ENCODE data around the gene MYLIP. TPM values are rescaled to one million over a fixed set of nuclear protein-coding genes. Genes with fewer than 3 reads are reported as not detected.

MYLIP gene
- 12.5 and 14.1 TPM in 2 replicates for total RNA-seq (2014; rRNA removed)
- Bru-seq, nascent RNA: percentile 88 among the genes with signal in this experiment
- percentile 62 among the genes with signal in this experiment for BruChase-seq, experiment 1, labeled RNA remaining after a 6-hour chase
- BruChase-seq, experiment 2, labeled RNA remaining after a 2-hour chase: percentile 83 among the genes with signal in this experiment
- long read RNA-seq, transcript MYLIP-202 (7 exons, 1,666 nt): major isoform, 11 of 26 reads
- long read RNA-seq, partial matches to known transcripts: 1 of 26 reads
- long read RNA-seq, other reads (novel, unspliced or antisense): 13 of 26 reads

GRCh38 chr6:16128759-16129622, at the start of gene MYLIP:
Gene MYLIP, plus strand, starts transcription at chr6:16129086. Its CDS starts 237 bp downstream, at chr6:16129323.
- TF ChIP-seq EZH2phosphoT487 (IDR thresholded peaks at IDR 0.05; ENCODE audit: borderline replicate concordance, low read length) (no peak), CTCF (conservative IDR thresholded peaks at IDR 0.05; ENCODE audit: low read depth, low read length) (peak; percentile 61)
- ChIA-PET POLR2A (ENCODE audit: unreplicated experiment) (interaction anchor here (0.5 to 0.7 kb wide), 7 partner anchors 33 to 1858 kb away, joined by 3 to 20 read pairs (median 4); no protein-coding TSS in a partner anchor), CTCF (interaction anchor here (0.6 to 1.2 kb wide), 5 partner anchors 54 to 1800 kb away, joined by 4 to 7 read pairs (median 4); no protein-coding TSS in a partner anchor)
- peaks cover 36% of the 10 kb centered on the region for H3K4me1 ChIP-seq (ENCODE audit: insufficient read depth, low read length)
- H3K4me3 ChIP-seq (ENCODE audit: low read length): peak within 1 kb of the TSS; percentile 98
- intact Hi-C loops (cut with micrococcal nuclease): loop anchor here (1.0 to 5.0 kb wide), 4 partner anchors 40 to 437 kb away; no protein-coding TSS in a partner anchor
- DNase-seq (peak; percentile 93), ATAC-seq (peak; percentile 74)
- peak within 1 kb of the TSS; percentile 89 for H3K4me2 ChIP-seq (ENCODE audit: low read length)
- peak within 1 kb of the TSS; percentile 84 for H3K27ac ChIP-seq (ENCODE audit: low read length)
- peak within 1 kb of the TSS; percentile 86 for H3K9ac ChIP-seq (ENCODE audit: low read length)
- no peaks in the 10 kb centered on the region for H3K9me2 ChIP-seq (replicated peaks; ENCODE audit: low read length)
- H4K20me1 ChIP-seq (ENCODE audit: low read length): peaks cover 22% of the 10 kb centered on the region; the same call in 1 of the 2 replicates
- H3K79me2 ChIP-seq (ENCODE audit: low read length): peaks cover 49% of the 10 kb centered on the region
- peaks cover 3% of the 10 kb centered on the region; the same call in 1 of the 2 replicates for H3K36me3 ChIP-seq (ENCODE audit: low read depth, low read length)
- H3F3A ChIP-seq (ENCODE audit: low read length, unreplicated experiment): no peaks in the 10 kb centered on the region
- BruUV-seq (replicated peaks): no TSS peak
- H3K27me3 ChIP-seq (ENCODE audit: low read length): peaks cover 18% of the 10 kb centered on the region
- no peaks in the 10 kb centered on the region for H3K9me3 ChIP-seq (ENCODE audit: low read length)
- peak within 1 kb of the TSS; percentile 87 for H2AFZ ChIP-seq (ENCODE audit: low read length)

GRCh38 chr6:16079354-16079753, 49.5 kb upstream of the MYLIP start:
- H3K9ac ChIP-seq (ENCODE audit: low read length): no peak overlapping the region

More at GRCh38 chr6:16079354-16079753, 49.5 kb upstream of the MYLIP start:
- peaks cover 71% of the 10 kb centered on the region for H3K27me3 ChIP-seq (ENCODE audit: low read length)
- ATAC-seq (no peak), DNase-seq (no peak)
- ChIA-PET POLR2A (ENCODE audit: unreplicated experiment) (no interaction called here), CTCF (no interaction called here)
- no peak overlapping the region for H3K4me2 ChIP-seq (ENCODE audit: low read length)
- H3K9me3 ChIP-seq (ENCODE audit: low read length): no peaks in the 10 kb centered on the region
- peaks cover under 1% of the 10 kb centered on the region for H3F3A ChIP-seq (ENCODE audit: low read length, unreplicated experiment)
- intact Hi-C loops (cut with micrococcal nuclease): no loop called here
- H3K36me3 ChIP-seq (ENCODE audit: low read depth, low read length): no peaks in the 10 kb centered on the region
- H3K4me3 ChIP-seq (ENCODE audit: low read length): no peak overlapping the region
- no peaks in the 10 kb centered on the region for H3K79me2 ChIP-seq (ENCODE audit: low read length)
- H4K20me1 ChIP-seq (ENCODE audit: low read length): no peaks in the 10 kb centered on the region
- H3K27ac ChIP-seq (ENCODE audit: low read length): no peak overlapping the region
- H2AFZ ChIP-seq (ENCODE audit: low read length): no peak overlapping the region
- no peaks in the 10 kb centered on the region for H3K9me2 ChIP-seq (replicated peaks; ENCODE audit: low read length)
- no TSS peak for BruUV-seq (replicated peaks)
- H3K4me1 ChIP-seq (ENCODE audit: insufficient read depth, low read length): peaks cover 4% of the 10 kb centered on the region; the same call in 1 of the 2 replicates
- TF ChIP-seq EZH2phosphoT487 (IDR thresholded peaks at IDR 0.05; ENCODE audit: borderline replicate concordance, low read length): no peak
- TF ChIP-seq CTCF (conservative IDR thresholded peaks at IDR 0.05; ENCODE audit: low read depth, low read length): no peak
- no peak for TF ChIP-seq EZH2 (IDR thresholded peaks at IDR 0.05; ENCODE audit: low read length, unreplicated experiment)

All from PC-3 (cell line).